ENCODE measurements around the gene SOX2. TPM values are rescaled to one million over a fixed set of nuclear protein-coding genes. Genes with fewer than 3 reads are reported as not detected.

The SOX2 gene
- total and polyA plus RNA-seq, 2 of the 13 experiments (the other 11 are each of a cell fraction or from before 2014, with no cell fraction given) = not detected

GRCh38 chr3:181755959-181756358 lies 44.2 kb downstream of the SOX2 start:
- H3K4me2 ChIP-seq (ENCODE audit: low read depth, low read length) = no peak overlapping the region
- no peaks in the 10 kb centered on the region for H3K36me3 ChIP-seq (replicated peaks in 1 of 2; ENCODE audit: control insufficient read depth in 1 of 2, insufficient read depth in 2 of 2, low read length in 2 of 2)
- ATAC-seq (no peak), FAIRE-seq (no peak), DNase-seq (ENCODE audit: low spot score) (no peak)
- H2AFZ ChIP-seq (ENCODE audit: low read length) = no peak overlapping the region
- BruUV-seq (replicated peaks) = no TSS peak
- 2% methylated on average over 3 of the region's 3 CpGs for WGBS (ENCODE audit: low lambda C conversion rate)
- no peaks in the 10 kb centered on the region for H3K79me2 ChIP-seq (ENCODE audit: insufficient read depth, low read length)
- H3K4me3 ChIP-seq (replicated peaks in 1 of 3; ENCODE audit: insufficient read depth in 1 of 3, low read depth in 2 of 3, low read length in 3 of 3) = no peak overlapping the region
- TF ChIP-seq FOSL1 (CRISPR knock-in tag; IDR thresholded peaks at IDR 0.05; ENCODE audit: borderline replicate concordance) (no peak), ZNF205 (CRISPR knock-in tag; IDR thresholded peaks at IDR 0.05) (no peak), TRAFD1 (CRISPR knock-in tag; IDR thresholded peaks at IDR 0.05; ENCODE audit: borderline replicate concordance) (no peak), ZMYM3 (CRISPR knock-in tag; IDR thresholded peaks at IDR 0.05) (no peak), ZNF879 (CRISPR knock-in tag; IDR thresholded peaks at IDR 0.05) (no peak), ATF1 (CRISPR knock-in tag; IDR thresholded peaks at IDR 0.05) (no peak), HHEX (CRISPR knock-in tag; IDR thresholded peaks at IDR 0.05) (no peak), ZNF557 (CRISPR knock-in tag; IDR thresholded peaks at IDR 0.05) (no peak), ZNF143 (CRISPR knock-in tag; IDR thresholded peaks at IDR 0.05) (no peak), HNRNPH1 (optimal IDR thresholded peaks at IDR 0.05; ENCODE audit: low read depth, low read length) (no peak), IRF1 (CRISPR knock-in tag; IDR thresholded peaks at IDR 0.05; ENCODE audit: low read depth) (no peak), ELF1 (CRISPR knock-in tag; IDR thresholded peaks at IDR 0.05) (no peak), DNMT3B (CRISPR knock-in tag; conservative IDR thresholded peaks at IDR 0.05) (no peak), PHF8 (CRISPR knock-in tag; IDR thresholded peaks at IDR 0.05) (no peak), ZNF451 (CRISPR knock-in tag; IDR thresholded peaks at IDR 0.05) (no peak), FOXO1 (CRISPR knock-in tag; IDR thresholded peaks at IDR 0.05) (no peak), HMG20B (CRISPR knock-in tag; conservative IDR thresholded peaks at IDR 0.05) (no peak)
- intact Hi-C loops (cut with micrococcal nuclease; ENCODE audit: unreplicated experiment) = no loop called here
- no peaks in the 10 kb centered on the region for H3K27me3 ChIP-seq (ENCODE audit: control insufficient read depth in 1 of 2, insufficient read depth in 2 of 2, low read length in 2 of 2)
- no peaks in the 10 kb centered on the region for H4K20me1 ChIP-seq (ENCODE audit: insufficient read depth, low read length)
- no peak overlapping the region for H3K27ac ChIP-seq (ENCODE audit: extremely low read length, insufficient read depth, low read length)
- in situ Hi-C loops (cut with HindIII; ENCODE audit: extremely low pct_ligation_motif_present, low pct_unique_long_range_greater_than_20kb) = no loop called here
- H3K9me3 ChIP-seq (ENCODE audit: low read length) = no peaks in the 10 kb centered on the region
- CTCF ChIA-PET (ENCODE audit: low intra/inter-chr PET ratio, low total read pairs) = no interaction called here
- no peak overlapping the region for H3K9ac ChIP-seq (ENCODE audit: insufficient read depth, low read depth, low read length)
- POLR2A ChIA-PET = no interaction called here
- no peaks in the 10 kb centered on the region for H3K4me1 ChIP-seq (ENCODE audit: insufficient read depth, low read length)
